ENCODE data around the gene EXOSC3. TPM values are rescaled to one million over a fixed set of nuclear protein-coding genes. Genes with fewer than 3 reads are reported as not detected.

EXOSC3 gene
- total and polyA plus RNA-seq, 2 of the 13 experiments (the other 11 are each of a cell fraction or from before 2014, with no cell fraction given), result 17.5 to 68.7 TPM

- TF ChIP-seq CREB1 (IDR thresholded peaks at IDR 0.05), result no peak; the same call in 1 of the 2 replicates
- no peak for TF ChIP-seq CREB1 (CRISPR knock-in tag; IDR thresholded peaks at IDR 0.05)
- TF ChIP-seq CEBPZ (IDR thresholded peaks at IDR 0.05; ENCODE audit: low read length), result no peak
- TF ChIP-seq KDM2A (CRISPR knock-in tag; IDR thresholded peaks at IDR 0.05; ENCODE audit: borderline replicate concordance, low read depth), result peak; percentile 100
- peak; percentile 92 for TF ChIP-seq ZSCAN21 (CRISPR knock-in tag; IDR thresholded peaks at IDR 0.05; ENCODE audit: borderline replicate concordance)
- no peak for TF ChIP-seq ZNF597 (CRISPR knock-in tag; IDR thresholded peaks at IDR 0.05)
- no peak for TF ChIP-seq ESRRA (CRISPR knock-in tag; IDR thresholded peaks at IDR 0.05; ENCODE audit: low read depth)
- peak; percentile 97 for TF ChIP-seq POGK (CRISPR knock-in tag; conservative IDR thresholded peaks at IDR 0.05)
- 0 out of 2 replicates have a peak, but pooled peaks have one; percentile 37 for TF ChIP-seq ZBTB14 (CRISPR knock-in tag; IDR thresholded peaks at IDR 0.05)
- peak; percentile 76; the same call in 1 of the 2 replicates for TF ChIP-seq TGIF2 (CRISPR knock-in tag; IDR thresholded peaks at IDR 0.05)
- no peak; the same call in 1 of the 2 replicates for TF ChIP-seq ZNF800 (CRISPR knock-in tag; IDR thresholded peaks at IDR 0.05)
- TF ChIP-seq YEATS4 (CRISPR knock-in tag; IDR thresholded peaks at IDR 0.05; ENCODE audit: borderline replicate concordance), result peak; percentile 91
- TF ChIP-seq SSRP1 (CRISPR knock-in tag; IDR thresholded peaks at IDR 0.05), result no peak
- TF ChIP-seq RBFOX2 (IDR thresholded peaks at IDR 0.05; ENCODE audit: low read depth, low read length), result peak; percentile 87
- TF ChIP-seq ZSCAN12 (CRISPR knock-in tag; IDR thresholded peaks at IDR 0.05), result no peak
- TF ChIP-seq ZFP36 (IDR thresholded peaks at IDR 0.05; ENCODE audit: borderline replicate concordance, low read depth, low read length, partially characterized antibody), result no peak
- TF ChIP-seq RFXANK (CRISPR knock-in tag; IDR thresholded peaks at IDR 0.05), result peak; percentile 83
- no peak for TF ChIP-seq CHD4 (IDR thresholded peaks at IDR 0.05; ENCODE audit: borderline replicate concordance, low read length)
These were observed 15.9 kb upstream of the EXOSC3 start, which contains the start of gene DCAF10 (continued) for GRCh38 chr9:37800631-37801286.
